Measurements from ENCODE around the gene SEMA5B.

GRCh38 chr3:122880624-122881023, 146.9 kb downstream of the SEMA5B start:
- TF ChIP-seq CTCF (IDR thresholded peaks at IDR 0.05) (no peak), POLR2A (IDR thresholded peaks at IDR 0.05) (no peak)
